Gastrocnemius medialis (tissue), 4 donors: Measurements from ENCODE around the gene PIEZO1. TPM values are rescaled to one million over a fixed set of nuclear protein-coding genes. Genes with fewer than 3 reads are reported as not detected.

Experiments
- ATAC-seq, 2 donors: fragments of 150-250 bp; one replicate each; pipeline ENCODE4 v1.9.1; 2016
- DNase-seq, 2 donors: peaks; one replicate each; pipeline ENCODE4 v3.0.0-alpha.2; 2019
- H3K27ac ChIP-seq, 4 donors: fragments of 200-600 bp; sonication (generic); 1 replicate in 1 of 4; 2 replicates in 3 of 4; pipeline ENCODE4 v1.5.1; 2016 to 2018; ENCODE audit warnings: mild to moderate bottlenecking in 2 of 4, moderate library complexity in 1 of 4
- H3K27me3 ChIP-seq, 3 donors: fragments of 200-600 bp; sonication (generic) in 2 of 3; 1 replicate in 1 of 3; 2 replicates in 2 of 3; pipeline versions ENCODE4 v1.5.1 to v1.6.0; 2016 to 2019; ENCODE audit warnings: mild to moderate bottlenecking in 1 of 3, moderate library complexity in 1 of 3
- H3K36me3 ChIP-seq, 2 donors: fragments of 200-600 bp; sonication (generic) in 1 of 2; one replicate each; pipeline ENCODE4 v1.5.1; 2017 to 2018
- H3K4me1 ChIP-seq, 2 donors: fragments of 200-600 bp; sonication (generic) in 1 of 2; one replicate each; pipeline ENCODE4 v1.5.1; 2016 to 2017; ENCODE audit warnings: mild to moderate bottlenecking in 2 of 2
- H3K4me3 ChIP-seq, 4 donors: fragments of 200-600 bp; sonication (generic) in 3 of 4; 1 replicate in 1 of 4; 2 replicates in 3 of 4; pipeline ENCODE4 v1.5.1; 2016 to 2019; ENCODE audit warnings: mild to moderate bottlenecking in 2 of 4
- H3K9me3 ChIP-seq, 3 donors: fragments of 200-600 bp; sonication (generic) in 2 of 3; 1 replicate in 1 of 3; 2 replicates in 2 of 3; pipeline ENCODE4 v1.5.1; 2016 to 2019
- CTCF ChIP-seq, 5 experiments: fragments of 450-650 bp in 3 of 5; fragments of 200-600 bp in 2 of 5; sonication (generic) in 2 of 5; IDR thresholded peaks in 4 of 5; conservative IDR thresholded peaks in 1 of 5; 1 replicate in 4 of 5; 2 replicates in 1 of 5; pipeline ENCODE4 v1.5.1; 2016 to 2019; ENCODE audit warnings: antibody characterized with exemption in 5 of 5, mild to moderate bottlenecking in 3 of 5, moderate library complexity in 3 of 5
- POLR2A ChIP-seq, 2 donors: fragments of 450-650 bp; IDR thresholded peaks; one replicate each; pipeline ENCODE4 v1.6.1; 2017; ENCODE audit warnings: antibody characterized with exemption in 2 of 2, mild to moderate bottlenecking in 2 of 2, moderate library complexity in 2 of 2
- in situ Hi-C, 4 donors: fragments of 200-750 bp; cut with MboI; loops; one replicate each; pipeline versions ENCODE4 v1.15.0 to v1.8.0; 2017; ENCODE audit warnings: low sequenced_read_pairs in 4 of 4
- intact Hi-C: fragments of 100-400 bp; cut with DNase I; formaldehyde crosslinking; loops from one replicate; pipeline ENCODE4 v1.15.1; 2023; ENCODE audit warnings: low total_unique reads
- total RNA-seq, 4 donors: library from RNA; depleted of rRNA; stranded (reverse); fragments of >200 nt; gene quantifications; one replicate each; pipeline versions ENCODE4 v1.1.0 to v1.2.3, GENCODE V29; 2016

The PIEZO1 gene
- total RNA-seq, 4 donors from 2014 or later: 9.0 to 37.0 (median 16.5) TPM

GRCh38 chr16:88705801-88706228 lies 79.2 kb downstream of the PIEZO1 start:
- peak overlapping the region; percentile 68 to 99 (median 81) for H3K4me3 ChIP-seq
- H3K27ac ChIP-seq: peak overlapping the region; percentile 80 to 95 (median 88)
- in situ Hi-C loops: loop anchor here in 1 of 4 donors (10.0 kb wide), 1 partner anchor 131 kb away; the partner anchor contains the start of gene ZC3H18
- no peaks in the 10 kb centered on the region for H3K27me3 ChIP-seq
- intact Hi-C loops: loop anchor here (1.0 to 10.0 kb wide), 4 partner anchors 19 to 149 kb away; partner anchors contain the start of genes GALNS, MVD, SNAI3 and TRAPPC2L
- DNase-seq (no peak), ATAC-seq (peak; percentile 60 to 61)
- H3K9me3 ChIP-seq: no peaks in the 10 kb centered on the region
- TF ChIP-seq POLR2A (IDR thresholded peaks at IDR 0.05) (no peak), CTCF (IDR thresholded peaks at IDR 0.05 in 4 of 5, conservative IDR thresholded peaks at IDR 0.05 in 1 of 5) (no peak)
- no peaks in the 10 kb centered on the region for H3K36me3 ChIP-seq
- peaks cover 26 to 33% of the 10 kb centered on the region in 2 donors for H3K4me1 ChIP-seq

GRCh38 chr16:88705076-88705684 lies 79.8 kb downstream of the PIEZO1 start:
- Histone ChIP-seq H3K4me1 (peaks cover 26 to 33% of the 10 kb centered on the region in 2 donors), H3K36me3 (no peaks in the 10 kb centered on the region), H3K27ac (peak overlapping the region; percentile 80 to 95 (median 88)), H3K27me3 (no peaks in the 10 kb centered on the region), H3K4me3 (peak overlapping the region; percentile 68 to 99 (median 81)), H3K9me3 (no peaks in the 10 kb centered on the region)
- intact Hi-C loops (loop anchor here (10.0 kb wide), 1 partner anchor 150 kb away; the partner anchor contains the start of genes GALNS and TRAPPC2L), in situ Hi-C loops (loop anchor here in 1 of 4 donors (10.0 kb wide), 1 partner anchor 130 kb away; the partner anchor contains the start of gene ZC3H18)
- ATAC-seq (no peak), DNase-seq (no peak)
- TF ChIP-seq POLR2A (IDR thresholded peaks at IDR 0.05): peak in 1 of 2 donors; percentile 23
- no peak for TF ChIP-seq CTCF (IDR thresholded peaks at IDR 0.05 in 4 of 5, conservative IDR thresholded peaks at IDR 0.05 in 1 of 5)

- Histone ChIP-seq H3K4me1 (peaks cover 26 to 33% of the 10 kb centered on the region in 2 donors), H3K36me3 (peaks cover 0 to 8% of the 10 kb centered on the region in 2 donors), H3K27me3 (no peaks in the 10 kb centered on the region), H3K4me3 (peak overlapping the region in 1 of 4 donors; percentile 10), H3K27ac (peak overlapping the region in 1 of 4 donors; percentile 71), H3K9me3 (no peaks in the 10 kb centered on the region)
- intact Hi-C loops: loop anchor here (10.0 kb wide), 1 partner anchor 151 kb away; the partner anchor contains the start of genes GALNS and TRAPPC2L
- ATAC-seq (no peak), DNase-seq (no peak)
- TF ChIP-seq CTCF (IDR thresholded peaks at IDR 0.05 in 4 of 5, conservative IDR thresholded peaks at IDR 0.05 in 1 of 5) (no peak), POLR2A (IDR thresholded peaks at IDR 0.05) (no peak)
- in situ Hi-C loops: loop anchor here in 1 of 4 donors (10.0 kb wide), 1 partner anchor 129 kb away; the partner anchor contains the start of gene ZC3H18
Measured at GRCh38 chr16:88703486-88704309, 81.3 kb downstream of the PIEZO1 start.

- peak overlapping the region in 3 of 4 donors; percentile 43 to 72 (median 71) for H3K27ac ChIP-seq
- in situ Hi-C loops: loop anchor here in 1 of 4 donors (10.0 kb wide), 1 partner anchor 128 kb away; the partner anchor contains the start of gene ZC3H18
- H3K27me3 ChIP-seq: no peaks in the 10 kb centered on the region
- peaks cover 23 to 26% of the 10 kb centered on the region in 2 donors for H3K4me1 ChIP-seq
- TF ChIP-seq CTCF (IDR thresholded peaks at IDR 0.05 in 4 of 5, conservative IDR thresholded peaks at IDR 0.05 in 1 of 5) (no peak), POLR2A (IDR thresholded peaks at IDR 0.05) (no peak)
- intact Hi-C loops: loop anchor here (10.0 kb wide), 1 partner anchor 152 kb away; the partner anchor contains the start of genes GALNS and TRAPPC2L
- ATAC-seq: no peak
- no peaks in the 10 kb centered on the region for H3K9me3 ChIP-seq
- no peak for DNase-seq
- peaks cover 0 to 20% of the 10 kb centered on the region in 2 donors for H3K36me3 ChIP-seq
- no peak overlapping the region for H3K4me3 ChIP-seq
Measured at GRCh38 chr16:88702371-88703210, 82.4 kb downstream of the PIEZO1 start.
